GM23338 (cell line): ENCODE results near the gene S1PR3. TPM values are rescaled to one million over a fixed set of nuclear protein-coding genes. Genes with fewer than 3 reads are reported as not detected.

Experiments used
- ATAC-seq: fragments of 200-7000 bp; cut with Tn5 transposase; 3 replicates; pipeline ENCODE4 v1.9.1; 2020
- DNase-seq: peaks from one replicate; pipeline ENCODE4 v3.0.0-alpha.2; 2015; ENCODE audit warnings: low spot score
- H2AFZ ChIP-seq: fragments of 200-600 bp; sonication (generic); 2 replicates; pipeline ENCODE4 v1.8.0; 2016; ENCODE audit warnings: antibody characterized with exemption, mild to moderate bottlenecking, moderate library complexity
- H3F3A ChIP-seq: fragments of 200-600 bp; sonication (generic); replicated peaks from 2 replicates; pipeline ENCODE4 v1.8.0; 2017; ENCODE audit warnings: antibody characterized with exemption, mixed run types, low read depth
- H3K27ac ChIP-seq: fragments of 200-600 bp; sonication (generic); 2 replicates; pipeline ENCODE4 v1.6.1; 2016; ENCODE audit warnings: low read depth
- H3K27me3 ChIP-seq: fragments of 200-600 bp; sonication (generic); 2 replicates; pipeline ENCODE4 v1.8.0; 2016; ENCODE audit warnings: mild to moderate bottlenecking, mixed run types, moderate library complexity; ENCODE audit not compliant: insufficient read depth
- H3K36me3 ChIP-seq: fragments of 200-600 bp; sonication (generic); 2 replicates; pipeline ENCODE4 v1.8.0; 2016; ENCODE audit warnings: mild to moderate bottlenecking; ENCODE audit not compliant: insufficient read depth
- H3K4me1 ChIP-seq: fragments of 200-600 bp; sonication (generic); 2 replicates; pipeline ENCODE4 v1.8.0; 2016; ENCODE audit warnings: mild to moderate bottlenecking, moderate library complexity; ENCODE audit not compliant: insufficient read depth
- H3K4me2 ChIP-seq: fragments of 200-600 bp; sonication (generic); 2 replicates; pipeline ENCODE4 v1.7.1; 2017; ENCODE audit warnings: mixed run types
- H3K4me3 ChIP-seq: fragments of 200-600 bp; sonication (generic); 2 replicates; pipeline ENCODE4 v1.6.1; 2016; ENCODE audit warnings: mixed run types
- H3K79me2 ChIP-seq: fragments of 200-600 bp; sonication (generic); replicated peaks from 2 replicates; pipeline ENCODE4 v1.8.0; 2017; ENCODE audit warnings: mild to moderate bottlenecking; ENCODE audit not compliant: insufficient read depth
- H3K9me2 ChIP-seq: fragments of 200-600 bp; sonication (generic); 2 replicates; pipeline ENCODE4 v1.8.0; 2017; ENCODE audit not compliant: insufficient read depth
- H4K20me1 ChIP-seq: fragments of 200-600 bp; sonication (generic); replicated peaks from 2 replicates; pipeline ENCODE4 v1.8.0; 2017; ENCODE audit warnings: mild to moderate bottlenecking; ENCODE audit not compliant: insufficient read depth
- H3K27ac Mint-ChIP-seq: 2 replicates; pipeline ENCODE4 v1.8.0; 2020; ENCODE audit warnings: inconsistent platforms, mild to moderate bottlenecking, moderate library complexity, mixed read lengths
- H3K27me3 Mint-ChIP-seq: 3 replicates; pipeline ENCODE4 v1.8.0; 2022; ENCODE audit warnings: low read depth, mild to moderate bottlenecking, moderate library complexity, mixed read lengths, inconsistent platforms; ENCODE audit not compliant: insufficient read depth, poor library complexity
- H3K36me3 Mint-ChIP-seq: 3 replicates; pipeline ENCODE4 v1.8.0; 2021; ENCODE audit warnings: low read depth, mild to moderate bottlenecking, inconsistent platforms, moderate library complexity, mixed read lengths
- H3K4me1 Mint-ChIP-seq: 3 replicates; pipeline ENCODE4 v1.8.0; 2020; ENCODE audit warnings: mild to moderate bottlenecking, inconsistent platforms, mixed read lengths
- H3K4me3 Mint-ChIP-seq: 3 replicates; pipeline ENCODE4 v1.8.0; 2021; ENCODE audit warnings: moderate library complexity, mild to moderate bottlenecking, inconsistent platforms, mixed read lengths
- H3K9me3 Mint-ChIP-seq: 3 replicates; pipeline ENCODE4 v1.8.0; 2020; ENCODE audit warnings: moderate library complexity, mild to moderate bottlenecking, inconsistent platforms, mixed read lengths
- CREB1 ChIP-seq: fragments of 250-450 bp; sonication (Bioruptor Pico); IDR thresholded peaks from 2 replicates; pipeline ENCODE4 v1.5.0; 2020; ENCODE audit warnings: low read depth, mild to moderate bottlenecking, moderate library complexity
- ETS1 ChIP-seq: IDR thresholded peaks from 2 replicates; pipeline ENCODE4 v1.6.1; 2016; ENCODE audit warnings: antibody characterized with exemption
- EZH2 ChIP-seq: fragments of 200-600 bp; sonication (generic); IDR thresholded peaks from one replicate; pipeline ENCODE4 v1.8.0; 2017; ENCODE audit warnings: antibody characterized with exemption, mild to moderate bottlenecking, low read depth; ENCODE audit not compliant: unreplicated experiment
- EZH2phosphoT487 ChIP-seq: fragments of 200-600 bp; sonication (generic); IDR thresholded peaks from one replicate; pipeline ENCODE4 v1.8.1; 2018; ENCODE audit warnings: antibody characterized with exemption; ENCODE audit not compliant: unreplicated experiment
- NANOG ChIP-seq: IDR thresholded peaks from 2 replicates; pipeline ENCODE4 v1.6.1; 2016; ENCODE audit warnings: antibody characterized with exemption, borderline replicate concordance
- POLR2AphosphoS5 ChIP-seq: IDR thresholded peaks from 2 replicates; pipeline ENCODE4 v1.6.1; 2016; ENCODE audit warnings: antibody characterized with exemption, low read depth
- REST ChIP-seq: IDR thresholded peaks from one replicate; pipeline ENCODE4 v1.6.1; 2018; ENCODE audit warnings: antibody characterized with exemption; ENCODE audit not compliant: unreplicated experiment
- STAT1 ChIP-seq: IDR thresholded peaks from one replicate; pipeline ENCODE4 v1.6.1; 2016; ENCODE audit warnings: antibody characterized with exemption; ENCODE audit not compliant: unreplicated experiment
- ZNF114 ChIP-seq: fragments of 250-450 bp; sonication (Bioruptor Pico); IDR thresholded peaks from 2 replicates; pipeline ENCODE4 v1.5.0; 2020; ENCODE audit warnings: mild to moderate bottlenecking, moderate library complexity
- ZNF331 ChIP-seq: fragments of 250-450 bp; sonication (Bioruptor Pico); IDR thresholded peaks from 2 replicates; pipeline ENCODE4 v1.5.0; 2020; ENCODE audit warnings: low read depth, mild to moderate bottlenecking, moderate library complexity
- ZNF462 ChIP-seq: fragments of 250-450 bp; sonication (Bioruptor Pico); IDR thresholded peaks from 2 replicates; pipeline ENCODE4 v1.5.0; 2020; ENCODE audit warnings: mild to moderate bottlenecking, moderate library complexity
- polyA plus RNA-seq: library from polyadenylated mRNA; unstranded; fragments of >200 nt; fragmentation: Nextera tagmentation; extraction: Ambion mirVana; gene quantifications from 2 replicates; pipeline ENCODE4 v1.2.1, GENCODE V29; 2016
- total RNA-seq: library from RNA; depleted of rRNA; stranded (reverse); fragments of >200 nt; shearing (Covaris generic); gene quantifications from 2 replicates; pipeline ENCODE4 v1.2.3, GENCODE V29; 2014
- TF ChIP-seq, protein P1 (sequence below), 2 experiments: fragments of 200-600 bp in 1 of 2; sonication (generic) in 1 of 2; conservative IDR thresholded peaks; 2 replicates each; pipeline versions ENCODE4 v1.5.1 to v1.6.1; 2016 to 2017; ENCODE audit warnings: antibody characterized with exemption in 2 of 2, low read depth in 2 of 2, mild to moderate bottlenecking in 2 of 2, moderate library complexity in 1 of 2

Gene S1PR3
- total and polyA plus RNA-seq, 2 experiments from 2014 or later: 2.1 to 7.6 TPM

- H3K4me3 Mint-ChIP-seq: no peak overlapping the region
- H3K27ac Mint-ChIP-seq: no peak overlapping the region
- no peaks in the 10 kb centered on the region for H3K79me2 ChIP-seq
- no peak overlapping the region for H2AFZ ChIP-seq
- no peaks in the 10 kb centered on the region for H3K36me3 Mint-ChIP-seq
- H4K20me1 ChIP-seq: no peaks in the 10 kb centered on the region
- DNase-seq (no peak), ATAC-seq (no peak)
- H3F3A ChIP-seq: no peaks in the 10 kb centered on the region
- 0 out of 2 replicates have a peak, but pooled peaks cover 5% of the 10 kb centered on the region for H3K9me2 ChIP-seq
- peaks cover 2% of the 10 kb centered on the region for H3K27me3 Mint-ChIP-seq
- H3K4me1 Mint-ChIP-seq: no peaks in the 10 kb centered on the region
- H3K27ac ChIP-seq: no peak overlapping the region
- H3K9me3 Mint-ChIP-seq: no peaks in the 10 kb centered on the region
- no peak overlapping the region for H3K4me2 ChIP-seq
- TF ChIP-seq STAT1 (no peak), ZNF462 (no peak), EZH2 (no peak), ZNF114 (CRISPR knock-in tag) (no peak), POLR2AphosphoS5 (no peak), REST (no peak), NANOG (no peak), ZNF331 (CRISPR knock-in tag) (no peak), CREB1 (CRISPR knock-in tag) (no peak), EZH2phosphoT487 (no peak), ETS1 (no peak)
- TF ChIP-seq, protein P1, sequence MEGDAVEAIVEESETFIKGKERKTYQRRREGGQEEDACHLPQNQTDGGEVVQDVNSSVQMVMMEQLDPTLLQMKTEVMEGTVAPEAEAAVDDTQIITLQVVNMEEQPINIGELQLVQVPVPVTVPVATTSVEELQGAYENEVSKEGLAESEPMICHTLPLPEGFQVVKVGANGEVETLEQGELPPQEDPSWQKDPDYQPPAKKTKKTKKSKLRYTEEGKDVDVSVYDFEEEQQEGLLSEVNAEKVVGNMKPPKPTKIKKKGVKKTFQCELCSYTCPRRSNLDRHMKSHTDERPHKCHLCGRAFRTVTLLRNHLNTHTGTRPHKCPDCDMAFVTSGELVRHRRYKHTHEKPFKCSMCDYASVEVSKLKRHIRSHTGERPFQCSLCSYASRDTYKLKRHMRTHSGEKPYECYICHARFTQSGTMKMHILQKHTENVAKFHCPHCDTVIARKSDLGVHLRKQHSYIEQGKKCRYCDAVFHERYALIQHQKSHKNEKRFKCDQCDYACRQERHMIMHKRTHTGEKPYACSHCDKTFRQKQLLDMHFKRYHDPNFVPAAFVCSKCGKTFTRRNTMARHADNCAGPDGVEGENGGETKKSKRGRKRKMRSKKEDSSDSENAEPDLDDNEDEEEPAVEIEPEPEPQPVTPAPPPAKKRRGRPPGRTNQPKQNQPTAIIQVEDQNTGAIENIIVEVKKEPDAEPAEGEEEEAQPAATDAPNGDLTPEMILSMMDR (conservative IDR thresholded peaks at IDR 0.05; ENCODE audit: low read depth in 2 of 2): no peak
- H3K27me3 ChIP-seq: no peaks in the 10 kb centered on the region
- no peak overlapping the region for H3K4me3 ChIP-seq
- H3K36me3 ChIP-seq: no peaks in the 10 kb centered on the region
- H3K4me1 ChIP-seq: no peaks in the 10 kb centered on the region
Observed at GRCh38 chr9:89037891-89038290, 46.6 kb downstream of the S1PR3 start.
